GM12878 (cell line): ENCODE measurements around the gene HPD.

Source experiments
- EZH2 ChIP-seq: IDR thresholded peaks from 2 replicates; pipeline ENCODE4 v1.6.1; 2012; ENCODE audit warnings: low read depth, mild to moderate bottlenecking, control low read depth, inconsistent platforms, low read length, borderline replicate concordance; ENCODE audit not compliant: control insufficient read depth
- JUNB ChIP-seq: IDR thresholded peaks from 2 replicates; pipeline ENCODE4 v1.6.1; 2016; ENCODE audit warnings: antibody characterized with exemption, mild to moderate bottlenecking
- PML ChIP-seq: IDR thresholded peaks from 2 replicates; pipeline ENCODE4 v1.6.1; 2012; ENCODE audit warnings: low read length, inconsistent platforms
- POLR2A ChIP-seq: IDR thresholded peaks from 2 replicates; pipeline ENCODE4 v1.6.1; 2011; ENCODE audit warnings: low read depth, mild to moderate bottlenecking, low read length
- POU2F2 ChIP-seq: IDR thresholded peaks from 3 replicates; pipeline ENCODE4 v1.6.1; 2011; ENCODE audit warnings: low read depth, mild to moderate bottlenecking, low read length, borderline replicate concordance
- YY1 ChIP-seq: IDR thresholded peaks from 2 replicates; pipeline ENCODE4 v1.6.1; 2011; ENCODE audit warnings: low read depth, mild to moderate bottlenecking, low read length
- TF ChIP-seq, protein P1 (sequence below): IDR thresholded peaks from 2 replicates; pipeline ENCODE4 v1.6.1; 2012; ENCODE audit warnings: mild to moderate bottlenecking, low read depth, low read length
- TF ChIP-seq, protein P2 (sequence below): IDR thresholded peaks from 2 replicates; pipeline ENCODE4 v1.6.1; 2012; ENCODE audit warnings: low read depth, low read length, improper control_type of control experiment

DNA sequence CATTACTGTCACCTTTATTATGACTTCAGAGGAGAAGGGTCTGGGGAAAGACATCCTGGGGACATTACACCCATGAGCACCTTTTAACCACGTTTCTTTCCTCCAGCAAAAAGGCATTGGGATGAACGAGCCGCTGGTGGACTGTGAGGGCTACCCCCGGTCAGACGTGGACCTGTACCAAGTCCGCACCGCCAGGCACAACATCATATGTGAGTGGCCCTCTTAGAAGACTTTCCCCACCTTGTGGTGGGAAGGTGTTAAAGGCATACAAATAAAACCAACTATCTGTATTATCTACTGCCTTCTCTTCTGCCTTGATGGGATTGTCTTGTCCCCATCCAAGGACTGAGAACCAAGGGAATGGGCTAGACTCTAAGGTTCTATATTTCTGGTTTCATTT, 36.0 kb upstream of the HPD start:
- TF ChIP-seq POU2F2 (no peak), YY1 (no peak), EZH2 (no peak), PML (no peak), POLR2A (no peak), JUNB (no peak)
- TF ChIP-seq, protein P1, sequence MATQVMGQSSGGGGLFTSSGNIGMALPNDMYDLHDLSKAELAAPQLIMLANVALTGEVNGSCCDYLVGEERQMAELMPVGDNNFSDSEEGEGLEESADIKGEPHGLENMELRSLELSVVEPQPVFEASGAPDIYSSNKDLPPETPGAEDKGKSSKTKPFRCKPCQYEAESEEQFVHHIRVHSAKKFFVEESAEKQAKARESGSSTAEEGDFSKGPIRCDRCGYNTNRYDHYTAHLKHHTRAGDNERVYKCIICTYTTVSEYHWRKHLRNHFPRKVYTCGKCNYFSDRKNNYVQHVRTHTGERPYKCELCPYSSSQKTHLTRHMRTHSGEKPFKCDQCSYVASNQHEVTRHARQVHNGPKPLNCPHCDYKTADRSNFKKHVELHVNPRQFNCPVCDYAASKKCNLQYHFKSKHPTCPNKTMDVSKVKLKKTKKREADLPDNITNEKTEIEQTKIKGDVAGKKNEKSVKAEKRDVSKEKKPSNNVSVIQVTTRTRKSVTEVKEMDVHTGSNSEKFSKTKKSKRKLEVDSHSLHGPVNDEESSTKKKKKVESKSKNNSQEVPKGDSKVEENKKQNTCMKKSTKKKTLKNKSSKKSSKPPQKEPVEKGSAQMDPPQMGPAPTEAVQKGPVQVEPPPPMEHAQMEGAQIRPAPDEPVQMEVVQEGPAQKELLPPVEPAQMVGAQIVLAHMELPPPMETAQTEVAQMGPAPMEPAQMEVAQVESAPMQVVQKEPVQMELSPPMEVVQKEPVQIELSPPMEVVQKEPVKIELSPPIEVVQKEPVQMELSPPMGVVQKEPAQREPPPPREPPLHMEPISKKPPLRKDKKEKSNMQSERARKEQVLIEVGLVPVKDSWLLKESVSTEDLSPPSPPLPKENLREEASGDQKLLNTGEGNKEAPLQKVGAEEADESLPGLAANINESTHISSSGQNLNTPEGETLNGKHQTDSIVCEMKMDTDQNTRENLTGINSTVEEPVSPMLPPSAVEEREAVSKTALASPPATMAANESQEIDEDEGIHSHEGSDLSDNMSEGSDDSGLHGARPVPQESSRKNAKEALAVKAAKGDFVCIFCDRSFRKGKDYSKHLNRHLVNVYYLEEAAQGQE = no peak
- TF ChIP-seq, protein P2, sequence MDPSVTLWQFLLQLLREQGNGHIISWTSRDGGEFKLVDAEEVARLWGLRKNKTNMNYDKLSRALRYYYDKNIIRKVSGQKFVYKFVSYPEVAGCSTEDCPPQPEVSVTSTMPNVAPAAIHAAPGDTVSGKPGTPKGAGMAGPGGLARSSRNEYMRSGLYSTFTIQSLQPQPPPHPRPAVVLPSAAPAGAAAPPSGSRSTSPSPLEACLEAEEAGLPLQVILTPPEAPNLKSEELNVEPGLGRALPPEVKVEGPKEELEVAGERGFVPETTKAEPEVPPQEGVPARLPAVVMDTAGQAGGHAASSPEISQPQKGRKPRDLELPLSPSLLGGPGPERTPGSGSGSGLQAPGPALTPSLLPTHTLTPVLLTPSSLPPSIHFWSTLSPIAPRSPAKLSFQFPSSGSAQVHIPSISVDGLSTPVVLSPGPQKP = no peak
